ENCODE measurements around the gene FKBP1A. TPM values are rescaled to one million over a fixed set of nuclear protein-coding genes. Genes with fewer than 3 reads are reported as not detected.

Gene FKBP1A
- total and polyA plus RNA-seq, 9 of the 15 experiments (the other 6 are each of a cell fraction or from before 2014, with no cell fraction given): 48.8 to 502 (median 89.6) TPM

DNA sequence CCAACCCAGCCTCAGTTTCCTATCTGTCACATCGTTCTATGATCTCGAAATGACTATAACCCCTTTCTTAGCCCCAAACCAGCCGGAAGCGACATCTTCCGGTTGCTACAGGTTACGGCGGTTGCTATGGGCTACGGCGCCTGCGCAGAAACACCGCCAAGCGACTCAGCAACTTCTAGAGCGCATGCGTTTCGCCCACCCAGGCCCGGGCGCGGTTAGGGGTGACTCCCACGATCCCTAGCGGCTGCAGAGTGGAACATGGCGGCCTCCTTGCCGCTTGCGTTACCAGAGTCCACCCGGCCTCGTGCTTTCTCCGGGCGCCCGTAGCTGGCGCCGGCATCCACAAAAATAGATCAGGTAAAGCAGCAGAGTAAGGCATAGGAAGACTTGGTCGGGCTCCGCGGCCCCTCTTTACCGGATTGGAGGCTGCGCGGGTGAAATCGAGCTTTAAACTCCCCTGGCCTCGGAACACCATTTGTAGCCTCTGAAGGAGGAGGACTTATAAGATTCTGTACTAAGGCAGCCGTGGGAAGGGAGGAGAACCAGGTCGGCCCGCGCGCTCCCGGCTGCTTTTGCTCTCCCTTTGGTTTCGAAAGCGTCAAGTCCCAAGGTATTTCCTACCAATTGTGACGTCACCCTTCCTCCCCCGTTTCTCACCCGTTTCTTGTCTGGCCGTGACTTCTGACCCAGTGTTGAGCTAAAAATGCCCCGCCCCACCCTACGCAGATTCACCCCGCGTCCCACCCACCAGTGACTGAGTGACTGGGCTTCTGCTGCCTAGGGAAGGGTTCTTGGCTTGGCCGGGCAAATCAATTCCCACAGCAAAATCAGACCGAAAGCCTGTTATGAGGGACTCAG is 67.5 kb downstream of the FKBP1A start (continued):
- TF ChIP-seq, protein P1, sequence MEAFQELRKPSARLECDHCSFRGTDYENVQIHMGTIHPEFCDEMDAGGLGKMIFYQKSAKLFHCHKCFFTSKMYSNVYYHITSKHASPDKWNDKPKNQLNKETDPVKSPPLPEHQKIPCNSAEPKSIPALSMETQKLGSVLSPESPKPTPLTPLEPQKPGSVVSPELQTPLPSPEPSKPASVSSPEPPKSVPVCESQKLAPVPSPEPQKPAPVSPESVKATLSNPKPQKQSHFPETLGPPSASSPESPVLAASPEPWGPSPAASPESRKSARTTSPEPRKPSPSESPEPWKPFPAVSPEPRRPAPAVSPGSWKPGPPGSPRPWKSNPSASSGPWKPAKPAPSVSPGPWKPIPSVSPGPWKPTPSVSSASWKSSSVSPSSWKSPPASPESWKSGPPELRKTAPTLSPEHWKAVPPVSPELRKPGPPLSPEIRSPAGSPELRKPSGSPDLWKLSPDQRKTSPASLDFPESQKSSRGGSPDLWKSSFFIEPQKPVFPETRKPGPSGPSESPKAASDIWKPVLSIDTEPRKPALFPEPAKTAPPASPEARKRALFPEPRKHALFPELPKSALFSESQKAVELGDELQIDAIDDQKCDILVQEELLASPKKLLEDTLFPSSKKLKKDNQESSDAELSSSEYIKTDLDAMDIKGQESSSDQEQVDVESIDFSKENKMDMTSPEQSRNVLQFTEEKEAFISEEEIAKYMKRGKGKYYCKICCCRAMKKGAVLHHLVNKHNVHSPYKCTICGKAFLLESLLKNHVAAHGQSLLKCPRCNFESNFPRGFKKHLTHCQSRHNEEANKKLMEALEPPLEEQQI (IDR thresholded peaks at IDR 0.05): no peak
- TF ChIP-seq BMI1 (IDR thresholded peaks at IDR 0.05; ENCODE audit: low read length): peak; percentile 100
- peak; percentile 49; the same call in 1 of the 2 replicates for TF ChIP-seq TOE1 (IDR thresholded peaks at IDR 0.05; ENCODE audit: borderline replicate concordance)
- TF ChIP-seq TOE1 (CRISPR knock-in tag; IDR thresholded peaks at IDR 0.05; ENCODE audit: borderline replicate concordance, low read depth): 0 out of 2 replicates have a peak, but pooled peaks have one; percentile 20
- TF ChIP-seq, protein P2, sequence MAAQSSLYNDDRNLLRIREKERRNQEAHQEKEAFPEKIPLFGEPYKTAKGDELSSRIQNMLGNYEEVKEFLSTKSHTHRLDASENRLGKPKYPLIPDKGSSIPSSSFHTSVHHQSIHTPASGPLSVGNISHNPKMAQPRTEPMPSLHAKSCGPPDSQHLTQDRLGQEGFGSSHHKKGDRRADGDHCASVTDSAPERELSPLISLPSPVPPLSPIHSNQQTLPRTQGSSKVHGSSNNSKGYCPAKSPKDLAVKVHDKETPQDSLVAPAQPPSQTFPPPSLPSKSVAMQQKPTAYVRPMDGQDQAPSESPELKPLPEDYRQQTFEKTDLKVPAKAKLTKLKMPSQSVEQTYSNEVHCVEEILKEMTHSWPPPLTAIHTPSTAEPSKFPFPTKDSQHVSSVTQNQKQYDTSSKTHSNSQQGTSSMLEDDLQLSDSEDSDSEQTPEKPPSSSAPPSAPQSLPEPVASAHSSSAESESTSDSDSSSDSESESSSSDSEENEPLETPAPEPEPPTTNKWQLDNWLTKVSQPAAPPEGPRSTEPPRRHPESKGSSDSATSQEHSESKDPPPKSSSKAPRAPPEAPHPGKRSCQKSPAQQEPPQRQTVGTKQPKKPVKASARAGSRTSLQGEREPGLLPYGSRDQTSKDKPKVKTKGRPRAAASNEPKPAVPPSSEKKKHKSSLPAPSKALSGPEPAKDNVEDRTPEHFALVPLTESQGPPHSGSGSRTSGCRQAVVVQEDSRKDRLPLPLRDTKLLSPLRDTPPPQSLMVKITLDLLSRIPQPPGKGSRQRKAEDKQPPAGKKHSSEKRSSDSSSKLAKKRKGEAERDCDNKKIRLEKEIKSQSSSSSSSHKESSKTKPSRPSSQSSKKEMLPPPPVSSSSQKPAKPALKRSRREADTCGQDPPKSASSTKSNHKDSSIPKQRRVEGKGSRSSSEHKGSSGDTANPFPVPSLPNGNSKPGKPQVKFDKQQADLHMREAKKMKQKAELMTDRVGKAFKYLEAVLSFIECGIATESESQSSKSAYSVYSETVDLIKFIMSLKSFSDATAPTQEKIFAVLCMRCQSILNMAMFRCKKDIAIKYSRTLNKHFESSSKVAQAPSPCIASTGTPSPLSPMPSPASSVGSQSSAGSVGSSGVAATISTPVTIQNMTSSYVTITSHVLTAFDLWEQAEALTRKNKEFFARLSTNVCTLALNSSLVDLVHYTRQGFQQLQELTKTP (IDR thresholded peaks at IDR 0.05; ENCODE audit: low read depth in 1 of 2, partially characterized antibody in 2 of 2): peak in 1 of 2 experiments; percentile 43
- TF ChIP-seq ZSCAN32 (CRISPR knock-in tag; IDR thresholded peaks at IDR 0.05): no peak
- no peak for TF ChIP-seq ADNP (tag; IDR thresholded peaks at IDR 0.05)
- TF ChIP-seq ZNF217 (CRISPR knock-in tag; IDR thresholded peaks at IDR 0.05): no peak
- 0 out of 2 replicates have a peak, but pooled peaks have one; percentile 34 for TF ChIP-seq NCOA1 (IDR thresholded peaks at IDR 0.05; ENCODE audit: low read depth)
- no peak for TF ChIP-seq NFXL1 (CRISPR knock-in tag; IDR thresholded peaks at IDR 0.05)
- TF ChIP-seq ZNF764 (CRISPR knock-in tag; IDR thresholded peaks at IDR 0.05; ENCODE audit: low read depth): no peak
- no peak; a peak in 1 of 4 replicates for TF ChIP-seq TBL1XR1 (IDR thresholded peaks at IDR 0.05; ENCODE audit: low read length in 2 of 2)
- no peak for TF ChIP-seq SAFB (IDR thresholded peaks at IDR 0.05; ENCODE audit: borderline replicate concordance, low read depth, low read length)
- TF ChIP-seq ETS2 (tag; IDR thresholded peaks at IDR 0.05; ENCODE audit: borderline replicate concordance, poor library complexity, severe bottlenecking): no peak
- TF ChIP-seq ERF (CRISPR knock-in tag; IDR thresholded peaks at IDR 0.05): no peak
- TF ChIP-seq ATF7 (IDR thresholded peaks at IDR 0.05): peak; percentile 97
- TF ChIP-seq CBFA2T3 (IDR thresholded peaks at IDR 0.05): no peak
- TF ChIP-seq SRSF1 (IDR thresholded peaks at IDR 0.05; ENCODE audit: low read depth, low read length): no peak
- TF ChIP-seq, protein P3, sequence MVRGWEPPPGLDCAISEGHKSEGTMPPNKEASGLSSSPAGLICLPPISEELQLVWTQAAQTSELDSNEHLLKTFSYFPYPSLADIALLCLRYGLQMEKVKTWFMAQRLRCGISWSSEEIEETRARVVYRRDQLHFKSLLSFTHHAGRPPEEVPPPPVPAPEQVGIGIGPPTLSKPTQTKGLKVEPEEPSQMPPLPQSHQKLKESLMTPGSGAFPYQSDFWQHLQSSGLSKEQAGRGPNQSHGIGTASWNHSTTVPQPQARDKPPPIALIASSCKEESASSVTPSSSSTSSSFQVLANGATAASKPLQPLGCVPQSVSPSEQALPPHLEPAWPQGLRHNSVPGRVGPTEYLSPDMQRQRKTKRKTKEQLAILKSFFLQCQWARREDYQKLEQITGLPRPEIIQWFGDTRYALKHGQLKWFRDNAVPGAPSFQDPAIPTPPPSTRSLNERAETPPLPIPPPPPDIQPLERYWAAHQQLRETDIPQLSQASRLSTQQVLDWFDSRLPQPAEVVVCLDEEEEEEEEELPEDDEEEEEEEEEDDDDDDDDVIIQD (CRISPR knock-in tag; IDR thresholded peaks at IDR 0.05): no peak
- no peak for TF ChIP-seq SRSF7 (optimal IDR thresholded peaks at IDR 0.05; ENCODE audit: low read depth, low read length)
- no peak for TF ChIP-seq ZNF707 (CRISPR knock-in tag; conservative IDR thresholded peaks at IDR 0.05)

Measured in K562 (cell line).